CD4-positive, alpha-beta T cell treated with Interferon alpha-2 for 1 hour (primary cell): ENCODE results near the gene CALD1.

Source experiments
- DNase-seq, 2 donors: peaks; one replicate each; pipeline ENCODE4 v3.0.0-alpha.2; 2020 to 2022

CALD1 gene

GRCh38 chr7:134763960-134764359 lies 15.5 kb upstream of the CALD1 start:
- DNase-seq = no peak

GRCh38 chr7:134764365-134764764 lies 15.1 kb upstream of the CALD1 start:
- no peak for DNase-seq

- DNase-seq = peak in 1 of 2 donors; percentile 32
Measured at GRCh38 chr7:134766779-134767519, 12.5 kb upstream of the CALD1 start.

- DNase-seq = no peak
Measured at GRCh38 chr7:134767520-134768168, 11.8 kb upstream of the CALD1 start.

- no peak for DNase-seq
Measured at GRCh38 chr7:134768243-134768642, 11.2 kb upstream of the CALD1 start.

- DNase-seq = no peak
Measured at GRCh38 chr7:134770676-134771075, 8.8 kb upstream of the CALD1 start.

- DNase-seq = no peak
Measured at GRCh38 chr7:134771111-134771510, 8.3 kb upstream of the CALD1 start.

GRCh38 chr7:134771889-134772288 lies 7.5 kb upstream of the CALD1 start:
- no peak for DNase-seq

GRCh38 chr7:134772401-134772800 lies 7.0 kb upstream of the CALD1 start:
- DNase-seq = no peak

GRCh38 chr7:134773164-134773563 lies 6.3 kb upstream of the CALD1 start:
- no peak for DNase-seq

- no peak for DNase-seq
Measured at GRCh38 chr7:134774119-134774518, 5.3 kb upstream of the CALD1 start.

GRCh38 chr7:134777470-134777869 lies 2.0 kb upstream of the CALD1 start:
- DNase-seq = no peak

- DNase-seq = no peak
Measured at GRCh38 chr7:134777908-134778580, 1.4 kb upstream of the CALD1 start.

- DNase-seq = no peak
Measured at GRCh38 chr7:134779741-134780065, 269 bp downstream of the CALD1 start.

GRCh38 chr7:134780166-134780828 lies 863 bp downstream of the CALD1 start:
- DNase-seq = no peak

- no peak for DNase-seq
Measured at GRCh38 chr7:134781171-134781570, 1.7 kb downstream of the CALD1 start.

- no peak for DNase-seq
Measured at GRCh38 chr7:134782121-134782623, 2.7 kb downstream of the CALD1 start.

GRCh38 chr7:134783294-134784069 lies 4.0 kb downstream of the CALD1 start:
- no peak for DNase-seq

GRCh38 chr7:134784251-134785049 lies 5.0 kb downstream of the CALD1 start:
- DNase-seq = no peak

- DNase-seq = no peak
Measured at GRCh38 chr7:134785842-134786241, 6.4 kb downstream of the CALD1 start.

GRCh38 chr7:134787064-134787463 lies 7.6 kb downstream of the CALD1 start:
- DNase-seq = no peak

- no peak for DNase-seq
Measured at GRCh38 chr7:134787720-134788119, 8.3 kb downstream of the CALD1 start.
